ENCODE measurements around the gene CDKAL1. TPM values are rescaled to one million over a fixed set of nuclear protein-coding genes. Genes with fewer than 3 reads are reported as not detected.
"Not testable (repeated sequence)": the region's sequence is repeated elsewhere in the genome, so short reads cannot be mapped to it uniquely, and the experiment has no call there.

Gene CDKAL1
- total RNA-seq, 2 donors from 2014 or later: 11.7 to 12.5 TPM

GRCh38 chr6:20712011-20712410 lies 177.8 kb downstream of the CDKAL1 start:
- DNase-seq (no peak), ATAC-seq (no peak)
- intact Hi-C loops (cut with DNase I, micrococcal nuclease): no loop called here

GRCh38 chr6:20715135-20715806 lies 181.0 kb downstream of the CDKAL1 start:
- ATAC-seq: no peak
- intact Hi-C loops (cut with DNase I, micrococcal nuclease): no loop called here

GRCh38 chr6:20716865-20717264 lies 182.6 kb downstream of the CDKAL1 start:
- no peak for DNase-seq
- intact Hi-C loops (cut with DNase I, micrococcal nuclease): no loop called here
- ATAC-seq: no peak

More at GRCh38 chr6:20715135-20715806, 181.0 kb downstream of the CDKAL1 start:
- no peak for DNase-seq

GRCh38 chr6:20717743-20718142 lies 183.5 kb downstream of the CDKAL1 start:
- ATAC-seq (no peak), DNase-seq (no peak)
- intact Hi-C loops (cut with DNase I, micrococcal nuclease): no loop called here

GRCh38 chr6:20718705-20719653 lies 184.7 kb downstream of the CDKAL1 start:
- DNase-seq (no peak), ATAC-seq (no peak)
- intact Hi-C loops (cut with DNase I, micrococcal nuclease): no loop called here

GRCh38 chr6:20719980-20720379 lies 185.7 kb downstream of the CDKAL1 start:
- DNase-seq: no peak
- intact Hi-C loops (cut with DNase I, micrococcal nuclease): no loop called here
- ATAC-seq: peak; percentile 54

- DNase-seq; ATAC-seq; intact Hi-C loops (cut with DNase I, micrococcal nuclease): not testable (repeated sequence)
Observed at GRCh38 chr6:20721121-20721520, 186.9 kb downstream of the CDKAL1 start.

- DNase-seq (no peak), ATAC-seq (no peak)
- intact Hi-C loops (cut with DNase I, micrococcal nuclease): no loop called here
Observed at GRCh38 chr6:20722455-20722854, 188.2 kb downstream of the CDKAL1 start.

- ATAC-seq: no peak
- intact Hi-C loops (cut with DNase I, micrococcal nuclease): no loop called here
- no peak for DNase-seq
Observed at GRCh38 chr6:20723236-20723635, 189.0 kb downstream of the CDKAL1 start.

GRCh38 chr6:20724443-20725190 lies 190.4 kb downstream of the CDKAL1 start:
- no peak for DNase-seq
- intact Hi-C loops (cut with DNase I, micrococcal nuclease): no loop called here
- ATAC-seq: no peak

GRCh38 chr6:20725235-20725634 lies 191.0 kb downstream of the CDKAL1 start:
- intact Hi-C loops (cut with DNase I, micrococcal nuclease); ATAC-seq; DNase-seq: not testable (repeated sequence)

- DNase-seq: no peak
- no peak for ATAC-seq
- intact Hi-C loops (cut with DNase I, micrococcal nuclease): no loop called here
Observed at GRCh38 chr6:20729086-20729485, 194.8 kb downstream of the CDKAL1 start.

GRCh38 chr6:20732362-20732761 lies 198.1 kb downstream of the CDKAL1 start:
- intact Hi-C loops (cut with DNase I, micrococcal nuclease); DNase-seq; ATAC-seq: not testable (repeated sequence)

- DNase-seq: no peak
- ATAC-seq: no peak
- intact Hi-C loops (cut with DNase I, micrococcal nuclease): no loop called here
Observed at GRCh38 chr6:20732896-20733295, 198.6 kb downstream of the CDKAL1 start.

- no peak for ATAC-seq
- DNase-seq: no peak
- intact Hi-C loops (cut with DNase I, micrococcal nuclease): no loop called here
Observed at GRCh38 chr6:20737912-20738311, 203.7 kb downstream of the CDKAL1 start.

GRCh38 chr6:20740088-20740487 lies 205.8 kb downstream of the CDKAL1 start:
- intact Hi-C loops (cut with DNase I, micrococcal nuclease): no loop called here
- ATAC-seq (no peak), DNase-seq (no peak)

GRCh38 chr6:20740727-20741126 lies 206.5 kb downstream of the CDKAL1 start:
- ATAC-seq (no peak), DNase-seq (no peak)
- intact Hi-C loops (cut with DNase I, micrococcal nuclease): no loop called here

- DNase-seq: no peak
- intact Hi-C loops (cut with DNase I, micrococcal nuclease): no loop called here
- ATAC-seq: no peak
Observed at GRCh38 chr6:20741490-20741889, 207.2 kb downstream of the CDKAL1 start.

GRCh38 chr6:20744911-20745557 lies 210.8 kb downstream of the CDKAL1 start:
- ATAC-seq: no peak
- intact Hi-C loops (cut with DNase I, micrococcal nuclease): no loop called here

More at GRCh38 chr6:20744911-20745557, 210.8 kb downstream of the CDKAL1 start:
- DNase-seq: no peak
